ENCODE measurements around the gene STT3B. TPM values are rescaled to one million over a fixed set of nuclear protein-coding genes. Genes with fewer than 3 reads are reported as not detected.

Gene STT3B
- total RNA-seq, 2 experiments from 2014 or later = 111 to 113 TPM

- no peak for TF ChIP-seq CTCF (IDR thresholded peaks at IDR 0.05)
- Mint-ChIP-seq H3K27me3 (no peaks in the 10 kb centered on the region), H3K27ac (no peak overlapping the region), H3K4me3 (no peak overlapping the region), H3K36me3 (ENCODE audit: low read depth) (peaks cover 19% of the 10 kb centered on the region), H3K4me1 (ENCODE audit: low read depth) (peaks cover 92% of the 10 kb centered on the region), H3K9me3 (peaks cover under 1% of the 10 kb centered on the region)
- ChIA-PET POLR2A (interaction anchor here (0.7 to 0.9 kb wide), 2 partner anchors 32 to 33 kb away, joined by 3 read pairs; partner anchors contain the start of gene STT3B), CTCF (interaction anchor here (1.0 to 1.7 kb wide), 3 partner anchors 14 to 25 kb away, joined by 3 to 5 read pairs (median 3); no protein-coding TSS in a partner anchor)
- ATAC-seq (ENCODE audit: poor library complexity) (no peak), DNase-seq (no peak)
- Histone ChIP-seq H3K9me3 (ENCODE audit: control insufficient read depth in 1 of 2, insufficient read depth in 1 of 2, low read length in 2 of 2) (peaks cover 4 to 6% of the 10 kb centered on the region in 2 experiments), H3K4me1 (ENCODE audit: insufficient read depth, low read length) (peaks cover 23% of the 10 kb centered on the region), H3K27ac (ENCODE audit: low read depth in 1 of 2, low read length in 2 of 2) (no peak overlapping the region), H3K4me3 (ENCODE audit: low read length) (no peak overlapping the region), H3K27me3 (ENCODE audit: control insufficient read depth in 1 of 2, insufficient read depth in 2 of 2, low read length in 2 of 2) (no peaks in the 10 kb centered on the region), H3K36me3 (ENCODE audit: insufficient read depth, low read length) (no peaks in the 10 kb centered on the region)
- intact Hi-C loops (cut with DNase I, micrococcal nuclease) = loop anchor here in 1 of 2 experiments (5.0 kb wide), 1 partner anchor 33 kb away; the partner anchor contains the start of gene STT3B
Observed at GRCh38 chr3:31565288-31565687, 32.6 kb downstream of the STT3B start.

DNA sequence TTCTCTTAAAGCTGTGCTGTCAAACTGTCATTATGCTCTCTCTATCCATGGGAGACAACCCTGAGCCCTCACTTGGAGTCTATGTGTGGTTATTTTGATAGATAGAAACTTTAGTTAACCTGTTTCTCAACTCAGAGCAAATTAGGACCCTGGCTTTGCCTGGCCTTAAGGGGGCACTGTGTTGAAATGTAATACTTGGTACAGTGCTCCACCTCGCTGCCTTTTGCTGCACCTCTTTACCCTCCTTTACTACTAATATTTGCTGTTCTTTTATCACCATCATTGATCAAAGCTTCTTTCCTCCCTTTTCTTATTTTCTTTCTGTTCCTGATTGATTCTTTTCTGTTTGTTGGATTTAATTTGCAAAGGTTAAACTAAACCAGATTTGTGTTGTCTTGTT, 34.3 kb downstream of the STT3B start:
- Mint-ChIP-seq H3K27ac (peak overlapping the region; percentile 53), H3K36me3 (ENCODE audit: low read depth) (peaks cover 9% of the 10 kb centered on the region), H3K4me1 (ENCODE audit: low read depth) (peaks cover 93% of the 10 kb centered on the region), H3K9me3 (no peaks in the 10 kb centered on the region), H3K27me3 (no peaks in the 10 kb centered on the region), H3K4me3 (peak overlapping the region; percentile 68)
- ATAC-seq (ENCODE audit: poor library complexity) = peak; percentile 78
- Histone ChIP-seq H3K4me3 (ENCODE audit: low read length) (no peak overlapping the region), H3K27me3 (ENCODE audit: control insufficient read depth in 1 of 2, insufficient read depth in 2 of 2, low read length in 2 of 2) (no peaks in the 10 kb centered on the region), H3K36me3 (ENCODE audit: insufficient read depth, low read length) (no peaks in the 10 kb centered on the region), H3K27ac (ENCODE audit: low read depth in 1 of 2, low read length in 2 of 2) (no peak overlapping the region), H3K4me1 (ENCODE audit: insufficient read depth, low read length) (peaks cover 27% of the 10 kb centered on the region), H3K9me3 (ENCODE audit: control insufficient read depth in 1 of 2, insufficient read depth in 1 of 2, low read length in 2 of 2) (peaks cover 0 to 6% of the 10 kb centered on the region in 2 experiments)
- intact Hi-C loops (cut with DNase I, micrococcal nuclease) = loop anchor here in 1 of 2 experiments (2.0 to 5.0 kb wide), 2 partner anchors 16 to 35 kb away; partner anchors contain the start of gene STT3B
- peak in 5 of 14 experiments; percentile 8 to 66 (median 45) for DNase-seq
- ChIA-PET POLR2A (interaction anchor here (1.4 kb wide), 1 partner anchor 34 kb away, joined by 6 read pairs; the partner anchor contains the start of gene STT3B), CTCF (interaction anchor here (1.0 to 1.8 kb wide), 5 partner anchors 9 to 47 kb away, joined by 3 to 5 read pairs (median 3); no protein-coding TSS in a partner anchor)
- peak; percentile 74 for TF ChIP-seq CTCF (IDR thresholded peaks at IDR 0.05)

GRCh38 chr3:31568649-31569048, 35.9 kb downstream of the STT3B start:
- H3K9me3 ChIP-seq (ENCODE audit: control insufficient read depth in 1 of 2, insufficient read depth in 1 of 2, low read length in 2 of 2) = no peaks in the 10 kb centered on the region
- Mint-ChIP-seq H3K9me3 (no peaks in the 10 kb centered on the region), H3K27me3 (no peaks in the 10 kb centered on the region), H3K27ac (no peak overlapping the region), H3K4me3 (no peak overlapping the region), H3K36me3 (ENCODE audit: low read depth) (peaks cover 4% of the 10 kb centered on the region), H3K4me1 (ENCODE audit: low read depth) (peaks cover 77% of the 10 kb centered on the region)
- H3K27me3 ChIP-seq (ENCODE audit: control insufficient read depth in 1 of 2, insufficient read depth in 2 of 2, low read length in 2 of 2) = no peaks in the 10 kb centered on the region
- no peak for TF ChIP-seq CTCF (IDR thresholded peaks at IDR 0.05)
- H3K36me3 ChIP-seq (ENCODE audit: insufficient read depth, low read length) = no peaks in the 10 kb centered on the region
- peaks cover 22% of the 10 kb centered on the region for H3K4me1 ChIP-seq (ENCODE audit: insufficient read depth, low read length)
- no peak for ATAC-seq (ENCODE audit: poor library complexity)
- ChIA-PET POLR2A (interaction anchor here (0.9 to 1.8 kb wide), 2 partner anchors 36 to 126 kb away, joined by 3 to 9 read pairs; partner anchors contain the start of gene STT3B), CTCF (interaction anchor here (1.1 kb wide), 1 partner anchor 14 kb away, joined by 3 read pairs; no protein-coding TSS in a partner anchor)
- no peak for DNase-seq
- no peak overlapping the region for H3K4me3 ChIP-seq (ENCODE audit: low read length)
- intact Hi-C loops (cut with DNase I, micrococcal nuclease) = loop anchor here in 1 of 2 experiments (5.0 kb wide), 1 partner anchor 36 kb away; the partner anchor contains the start of gene STT3B
- no peak overlapping the region for H3K27ac ChIP-seq (ENCODE audit: low read depth in 1 of 2, low read length in 2 of 2)

All from CD4-positive, alpha-beta T cell (primary cell).